GM21528 (cell line): ENCODE measurements around the gene STRBP.
"Not testable (repeated sequence)": the region's sequence is repeated elsewhere in the genome, so short reads cannot be mapped to it uniquely, and the experiment has no call there.

Experiments used
- ATAC-seq: cut with Tn5 transposase; IDR thresholded peaks from one replicate; pipeline ENCODE4 v1.9.1; 2021; ENCODE audit warnings: mild to moderate bottlenecking, moderate library complexity; ENCODE audit not compliant: unreplicated experiment, low FRiP score

The STRBP gene

DNA sequence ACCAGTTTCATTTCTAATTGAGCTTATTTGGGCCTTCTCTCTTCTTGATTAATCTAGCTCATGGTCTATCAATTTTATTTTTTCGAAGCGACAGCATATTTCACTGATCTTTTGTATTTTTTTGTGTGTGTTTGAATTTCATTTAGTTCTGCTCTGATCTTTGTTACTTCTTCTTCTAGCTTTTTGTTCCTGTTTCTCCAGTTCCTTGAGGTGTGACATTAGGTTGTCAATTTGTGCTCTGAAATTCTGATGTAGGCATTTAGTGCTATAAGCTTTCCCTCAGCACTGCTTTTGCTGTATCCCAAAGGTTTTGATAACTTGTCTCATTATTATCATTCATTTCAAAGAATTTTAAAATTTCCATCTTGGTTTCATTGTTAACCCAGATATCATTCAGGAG, 67.3 kb downstream of the STRBP start:
- no peak for ATAC-seq

DNA sequence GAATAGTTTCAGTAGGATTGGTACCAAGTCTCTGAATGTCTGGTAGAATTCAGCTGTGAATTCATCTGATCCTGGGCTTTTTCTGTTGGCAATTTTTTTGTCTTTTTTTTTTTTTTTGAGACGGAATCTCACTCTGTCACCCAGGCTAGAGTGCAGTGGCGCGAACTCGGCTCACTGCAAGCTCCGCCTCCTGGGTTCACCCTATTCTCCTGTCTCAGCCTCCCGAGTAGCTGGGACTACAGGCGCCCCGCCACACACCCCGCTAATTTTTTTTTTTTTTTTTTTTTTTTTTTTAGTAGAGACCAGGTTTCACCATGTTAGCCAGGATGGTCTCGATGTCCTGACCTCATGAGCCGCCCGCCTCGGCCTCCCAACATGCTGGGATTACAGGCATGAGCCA, 67.9 kb downstream of the STRBP start:
- ATAC-seq = not testable (repeated sequence)

DNA sequence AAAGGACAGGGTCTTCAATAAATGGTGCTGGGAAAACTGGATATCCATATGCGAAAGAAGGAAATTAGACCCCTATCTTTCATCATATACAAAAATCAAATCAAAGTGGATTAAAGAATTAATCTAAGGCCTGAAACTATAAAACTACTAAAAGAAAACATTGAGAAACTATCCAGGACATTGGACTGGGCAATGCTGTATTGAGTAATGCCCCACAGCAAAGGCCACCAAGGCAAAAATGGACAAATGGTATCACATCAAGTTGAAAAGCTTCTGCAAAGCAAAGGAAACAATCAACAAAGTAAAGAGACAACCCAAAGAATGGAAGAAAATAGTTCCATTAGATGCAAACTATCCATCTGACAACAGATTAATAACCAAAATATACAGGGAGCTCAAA, 72.3 kb downstream of the STRBP start:
- no peak for ATAC-seq

DNA sequence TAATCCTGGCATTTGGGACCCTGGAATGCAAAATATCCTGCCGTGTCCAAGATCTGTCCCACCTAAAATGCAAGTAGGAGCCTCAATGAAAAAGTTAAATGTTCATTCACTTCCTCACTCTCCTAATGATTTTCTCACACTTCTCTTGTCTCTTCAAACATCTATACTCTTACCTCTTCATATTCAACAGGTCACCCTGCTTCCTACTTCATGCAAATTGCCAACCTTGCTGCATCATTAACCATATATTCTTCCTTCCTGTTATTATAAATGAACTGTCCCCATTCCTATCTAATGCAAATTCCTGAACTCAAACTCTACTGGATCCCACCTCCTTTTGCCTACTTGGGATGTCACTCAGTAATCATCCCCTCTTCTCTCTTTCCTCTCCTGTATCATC, 74.4 kb downstream of the STRBP start:
- ATAC-seq = no peak

DNA sequence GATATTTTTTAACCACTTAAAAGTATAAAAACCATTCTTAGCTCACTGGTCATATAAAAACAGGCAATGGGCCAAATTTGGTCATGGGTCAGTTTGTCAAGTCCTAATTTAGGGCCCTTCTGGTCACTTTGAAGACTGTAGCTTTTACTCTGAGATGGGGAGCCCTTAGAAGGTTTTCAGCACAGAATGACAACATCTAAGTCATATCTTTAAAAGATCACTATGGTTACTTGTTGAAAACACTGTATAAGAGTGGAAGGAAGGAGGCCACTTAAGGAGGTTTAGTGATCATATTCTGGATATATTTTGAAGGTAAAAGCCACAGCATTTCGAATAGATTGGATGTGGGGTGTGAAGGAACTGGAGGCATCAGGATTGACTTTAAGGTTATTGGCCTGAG, 76.7 kb downstream of the STRBP start:
- ATAC-seq = no peak

DNA sequence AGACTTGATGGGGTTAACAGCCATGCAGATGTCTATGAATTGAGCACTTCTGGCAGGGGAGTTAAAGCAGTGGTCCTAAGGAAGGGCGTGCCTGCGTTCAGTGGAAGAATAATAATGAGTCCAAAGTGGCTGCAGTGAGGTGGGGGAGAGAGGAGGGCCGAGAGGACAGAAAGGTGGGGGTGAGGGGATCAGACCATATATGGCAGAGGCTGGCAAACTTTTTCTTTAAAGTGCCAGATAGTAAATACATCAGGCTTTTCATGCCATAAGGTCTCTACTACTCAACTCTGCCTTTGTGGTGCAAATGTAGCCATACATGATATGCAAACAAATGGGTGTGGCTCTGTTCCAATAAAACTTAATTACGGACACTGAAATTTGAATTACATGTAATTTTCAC, 77.1 kb downstream of the STRBP start:
- no peak for ATAC-seq

DNA sequence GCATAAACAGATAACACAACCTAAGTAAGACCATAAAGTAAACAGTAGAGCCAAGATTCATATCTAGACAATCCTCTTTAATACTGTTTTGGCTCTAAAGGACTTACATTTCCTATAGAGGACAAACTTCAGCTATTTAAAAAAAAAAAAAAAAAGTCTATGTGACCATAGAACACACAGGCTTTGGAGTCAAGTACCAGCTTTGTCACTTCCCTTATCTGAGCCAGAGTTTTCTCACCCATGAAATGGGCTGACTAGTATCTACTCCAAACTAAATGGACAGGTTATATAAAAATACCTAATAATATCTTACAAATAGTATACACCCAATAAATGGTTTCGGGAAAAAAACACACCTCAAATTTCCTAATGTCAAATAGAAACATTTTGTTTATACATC, 81.3 kb downstream of the STRBP start:
- no peak for ATAC-seq

DNA sequence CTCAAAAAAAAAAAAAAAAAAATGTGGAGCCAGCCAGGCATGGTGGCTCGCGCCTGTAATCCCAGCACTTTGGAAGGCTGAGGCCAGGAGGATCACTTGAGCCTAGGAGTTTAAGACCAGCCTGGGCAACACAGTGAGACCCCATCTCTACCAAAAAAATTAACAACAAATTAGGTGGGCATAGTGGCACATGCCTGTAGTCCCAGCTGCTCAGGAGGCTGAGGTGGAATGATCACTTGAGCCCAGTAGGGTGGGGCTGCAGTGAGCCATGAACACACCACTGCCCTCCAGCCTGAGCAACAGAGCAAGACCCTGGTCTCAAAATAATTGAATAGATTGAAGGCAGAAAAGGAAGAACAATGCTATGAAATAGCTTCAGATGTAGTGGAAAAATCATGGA, 82.4 kb downstream of the STRBP start:
- ATAC-seq = not testable (repeated sequence)

DNA sequence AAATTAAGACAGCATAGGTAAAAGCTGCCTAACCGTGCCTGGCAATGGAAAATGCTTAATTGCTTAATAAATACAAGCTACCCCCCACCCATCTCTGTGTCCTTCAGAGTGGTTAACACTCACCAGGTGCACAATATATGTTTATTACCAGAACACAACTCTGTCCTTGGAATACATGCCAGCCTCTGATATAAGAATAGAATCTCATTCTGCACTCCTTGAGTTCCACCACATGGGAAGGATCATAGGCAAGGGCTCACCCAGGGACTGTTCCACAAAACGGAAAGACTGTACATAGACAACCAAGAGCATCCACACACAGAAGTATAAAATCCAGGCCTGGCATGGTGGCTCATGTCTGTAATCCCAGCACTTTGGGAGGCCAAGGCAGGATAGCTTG, 91.4 kb downstream of the STRBP start:
- no peak for ATAC-seq

DNA sequence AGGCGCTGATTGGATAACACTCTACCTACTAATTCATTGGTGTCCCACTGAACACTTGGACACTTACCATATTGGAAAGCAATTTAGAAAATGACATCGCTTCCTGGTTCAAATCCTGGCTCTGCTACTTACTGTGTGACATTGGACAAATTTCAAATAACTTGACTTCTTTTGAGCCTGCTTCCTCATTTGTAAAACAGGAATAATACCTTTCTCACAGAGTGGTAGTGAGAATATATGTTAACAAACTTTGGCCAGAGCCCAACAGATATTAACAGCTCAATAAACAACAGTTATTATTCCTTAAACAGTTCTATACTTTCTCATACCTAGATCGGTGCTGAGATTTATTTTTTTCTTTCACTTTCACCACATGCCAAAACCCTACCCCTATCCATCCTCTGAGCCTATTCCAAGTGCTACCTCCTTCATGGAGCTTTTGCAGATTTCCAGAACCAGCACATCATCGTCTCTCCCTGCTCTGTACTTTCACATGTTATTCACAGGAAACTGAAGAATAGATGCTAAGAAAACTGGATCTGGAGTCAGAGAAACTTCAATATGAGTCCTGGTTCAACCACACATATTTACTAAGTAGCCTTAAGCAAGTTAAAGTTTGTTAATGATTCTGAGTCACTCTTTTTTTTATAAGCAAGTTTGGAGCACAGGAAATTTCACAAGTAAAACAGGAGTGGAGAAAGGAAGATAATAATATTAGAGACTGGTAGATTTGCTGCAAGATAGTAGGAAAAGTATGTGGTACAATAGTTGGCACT, 92.3 kb downstream of the STRBP start:
- no peak for ATAC-seq

DNA sequence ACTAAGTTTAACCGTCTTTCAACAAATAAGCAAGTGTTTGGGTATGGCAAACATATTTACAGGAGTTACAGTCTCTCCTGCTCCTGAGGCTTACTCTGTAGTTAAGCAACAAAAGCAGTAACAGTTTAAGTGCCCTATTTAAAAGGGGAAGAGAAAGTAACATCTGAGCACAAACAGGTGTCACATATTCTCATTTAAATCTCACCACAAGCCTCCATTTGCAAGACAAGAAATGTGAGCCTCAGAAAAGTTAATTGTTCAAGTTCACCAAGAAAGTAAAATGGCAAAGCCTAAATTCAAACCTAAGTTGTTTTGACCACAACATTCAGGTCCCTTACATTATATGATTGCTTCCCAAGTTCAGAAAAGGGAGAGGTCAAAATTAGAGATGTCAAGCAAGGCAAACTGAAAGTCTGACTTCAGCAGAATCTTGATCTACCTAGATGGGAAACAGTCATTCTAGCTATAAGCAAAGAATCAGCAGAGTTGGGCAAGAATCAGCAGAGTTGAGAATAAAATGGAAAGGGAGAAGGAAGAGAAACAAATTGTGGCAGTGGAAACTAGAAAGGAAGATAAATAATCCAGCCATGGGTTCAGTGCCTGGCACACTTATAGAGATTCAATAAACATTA, 93.4 kb downstream of the STRBP start:
- ATAC-seq = peak; percentile 92

DNA sequence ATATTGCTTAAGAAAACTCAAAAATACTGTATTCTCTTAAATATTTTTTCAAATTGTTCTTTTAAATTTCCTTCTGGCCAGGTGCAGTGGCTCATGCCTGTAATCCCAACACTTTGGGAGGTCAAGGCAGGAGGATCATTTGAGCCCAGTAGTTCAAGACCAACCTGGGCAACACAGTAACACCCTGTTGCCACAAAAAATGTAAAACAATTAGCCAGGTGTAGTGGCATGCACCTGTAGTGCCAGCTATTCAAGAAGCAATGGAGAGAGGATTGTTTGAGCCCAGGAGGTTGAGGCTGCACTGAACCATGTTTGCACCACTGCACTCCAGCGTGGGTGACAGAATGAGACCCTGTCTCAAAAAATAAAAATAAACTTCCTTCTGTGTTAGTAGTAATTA, 94.3 kb downstream of the STRBP start:
- ATAC-seq = no peak

DNA sequence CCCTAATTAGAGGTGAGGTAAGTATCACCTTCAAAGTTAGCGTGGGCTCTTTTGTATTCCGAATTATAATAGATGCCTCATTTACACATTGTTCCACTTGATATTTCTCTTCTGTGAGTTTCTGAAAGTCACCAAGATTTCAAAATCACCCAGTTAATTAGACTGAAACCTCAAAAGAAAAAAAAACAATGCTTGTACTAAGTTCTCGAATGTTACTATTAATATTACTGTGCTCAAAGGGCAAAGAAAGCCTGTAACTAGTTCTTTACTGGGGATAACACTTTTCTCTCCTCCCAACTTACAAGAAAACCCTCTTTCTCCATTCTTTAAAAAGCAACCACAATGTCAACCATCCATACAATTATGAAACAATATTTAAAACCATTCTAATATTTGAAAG, 98.5 kb downstream of the STRBP start:
- ATAC-seq = no peak

DNA sequence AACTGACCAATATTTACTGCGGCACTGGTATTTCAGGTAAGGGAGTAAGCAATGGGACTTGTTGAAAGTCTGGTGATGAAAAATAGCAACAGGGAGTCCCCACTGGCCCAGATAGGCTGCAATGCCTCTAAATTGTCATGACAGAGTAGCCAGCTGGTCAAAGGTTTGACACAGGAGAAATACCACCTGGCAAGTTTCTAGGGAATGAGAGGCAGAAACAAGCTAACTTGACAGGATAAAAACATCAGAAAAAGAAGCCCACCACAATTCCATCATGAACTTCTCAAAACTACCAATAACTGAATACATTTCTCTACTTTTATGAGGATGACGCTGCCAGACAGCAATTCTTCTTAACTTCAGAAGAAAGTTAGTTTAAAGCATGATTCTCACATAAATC, 99.8 kb downstream of the STRBP start:
- no peak for ATAC-seq

DNA sequence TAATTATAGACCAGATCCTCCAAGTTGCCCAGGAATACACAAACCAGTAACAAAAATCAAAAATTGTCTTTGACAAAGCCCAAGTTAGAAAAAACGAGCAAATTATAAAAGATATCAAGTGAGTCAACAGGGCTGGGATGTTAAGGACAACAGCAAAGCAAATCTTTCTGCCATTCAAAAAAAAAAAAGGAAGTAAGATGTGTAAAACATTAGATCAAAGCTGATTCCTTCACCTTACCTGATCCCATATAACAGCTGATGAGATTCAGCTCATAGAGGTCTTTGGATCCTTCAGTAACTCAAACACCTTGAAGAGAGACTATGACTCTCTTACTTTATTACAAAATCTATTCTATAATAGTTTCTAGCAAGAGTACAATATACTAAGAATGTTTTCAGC, 100.9 kb downstream of the STRBP start:
- ATAC-seq = no peak

DNA sequence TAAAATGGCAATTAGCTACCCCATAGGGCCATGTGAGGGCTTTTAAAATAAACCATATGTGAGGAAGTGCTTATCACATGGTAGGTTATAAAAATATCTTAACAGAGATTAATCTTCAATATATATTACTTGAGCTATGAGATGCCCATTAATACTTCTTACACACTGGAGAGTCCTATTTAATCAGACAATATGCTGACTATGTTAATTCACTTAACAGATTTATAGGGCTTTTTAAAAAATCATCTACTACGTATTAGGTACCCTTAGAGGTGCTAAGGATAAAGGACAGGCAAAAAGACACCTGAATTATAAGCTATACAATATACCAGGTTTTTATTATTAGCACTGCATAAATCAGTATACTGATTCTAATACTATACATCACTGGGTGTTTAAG, 102.6 kb downstream of the STRBP start:
- ATAC-seq = no peak

DNA sequence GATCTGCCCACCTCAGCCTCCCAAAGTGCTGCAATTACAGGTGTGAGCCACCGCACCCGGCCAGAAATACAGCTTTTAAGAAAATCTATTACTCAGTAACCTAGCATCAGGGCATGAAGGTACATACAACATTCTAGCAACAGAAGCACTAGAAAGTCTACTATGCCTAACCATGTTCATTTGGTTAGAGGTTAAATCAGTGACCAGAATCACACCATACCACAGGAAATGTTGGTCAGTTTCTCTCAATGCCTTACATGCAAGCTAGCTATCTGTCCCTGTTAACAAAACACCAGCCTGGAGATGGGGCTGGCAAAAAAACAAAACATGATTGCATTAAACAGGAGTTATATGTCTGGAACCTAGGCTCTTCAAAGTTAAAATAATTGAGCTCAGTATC, 104.1 kb downstream of the STRBP start:
- no peak for ATAC-seq

DNA sequence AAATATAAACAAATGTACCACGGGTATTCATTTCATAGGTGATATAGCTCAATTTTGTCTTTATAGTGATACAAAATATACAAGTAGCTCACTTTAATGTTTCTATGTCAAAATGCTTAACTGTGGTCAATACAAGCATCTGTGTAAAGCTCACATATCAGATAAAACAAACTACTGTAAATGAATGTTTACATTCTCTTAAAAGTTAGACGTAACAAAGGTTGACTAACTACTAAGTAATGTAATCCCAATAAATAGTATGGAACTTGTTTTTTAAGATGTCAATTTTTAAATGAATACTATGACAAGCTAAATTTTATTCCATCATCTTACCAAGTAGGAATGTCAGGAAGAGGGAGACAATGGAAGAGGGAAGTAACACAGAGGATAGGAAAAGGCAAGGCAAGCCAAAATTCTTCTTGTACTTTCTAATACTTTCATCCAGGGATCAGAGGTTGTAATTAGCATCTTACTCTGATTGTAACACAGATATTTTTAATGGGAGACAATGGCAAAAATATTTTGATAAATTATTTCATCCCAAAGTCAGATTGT, 105.5 kb downstream of the STRBP start:
- no peak for ATAC-seq

DNA sequence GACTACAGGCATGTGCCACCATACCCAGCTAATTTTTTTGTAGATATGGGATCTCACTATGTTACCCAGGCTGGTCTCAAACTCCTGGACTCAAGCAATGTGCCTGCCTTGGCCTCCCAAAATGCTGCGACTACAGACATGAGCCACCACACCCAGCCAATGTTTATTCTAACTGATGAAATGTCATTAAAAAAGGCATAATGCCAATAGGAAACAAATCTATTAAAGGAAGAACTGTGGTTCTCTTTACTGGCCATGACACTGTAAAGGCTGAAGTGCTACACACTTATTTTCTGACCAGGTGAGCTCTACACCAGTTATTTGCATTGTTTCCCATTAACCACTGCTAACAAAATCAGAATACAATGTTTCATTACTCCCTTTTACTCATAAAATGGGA, 106.0 kb downstream of the STRBP start:
- no peak for ATAC-seq

DNA sequence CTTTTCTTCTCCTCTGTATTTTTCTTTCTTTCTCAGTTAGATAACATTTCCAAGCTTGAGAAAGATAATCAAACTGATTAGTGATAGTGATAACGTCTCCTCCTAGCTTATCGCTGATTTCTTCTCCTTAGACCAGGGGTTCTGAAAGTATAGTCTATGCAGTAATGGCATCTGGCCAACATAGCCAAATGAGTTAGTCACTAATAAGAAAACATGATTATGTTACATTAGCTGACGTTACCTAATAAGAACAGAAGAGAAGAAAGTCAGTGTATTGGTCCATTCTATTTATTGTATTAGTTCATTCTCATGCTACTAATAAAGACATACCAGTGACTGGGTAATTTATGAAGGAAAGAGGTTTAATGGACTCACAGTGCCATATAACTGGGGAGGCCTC, 111.2 kb downstream of the STRBP start:
- ATAC-seq = no peak

DNA sequence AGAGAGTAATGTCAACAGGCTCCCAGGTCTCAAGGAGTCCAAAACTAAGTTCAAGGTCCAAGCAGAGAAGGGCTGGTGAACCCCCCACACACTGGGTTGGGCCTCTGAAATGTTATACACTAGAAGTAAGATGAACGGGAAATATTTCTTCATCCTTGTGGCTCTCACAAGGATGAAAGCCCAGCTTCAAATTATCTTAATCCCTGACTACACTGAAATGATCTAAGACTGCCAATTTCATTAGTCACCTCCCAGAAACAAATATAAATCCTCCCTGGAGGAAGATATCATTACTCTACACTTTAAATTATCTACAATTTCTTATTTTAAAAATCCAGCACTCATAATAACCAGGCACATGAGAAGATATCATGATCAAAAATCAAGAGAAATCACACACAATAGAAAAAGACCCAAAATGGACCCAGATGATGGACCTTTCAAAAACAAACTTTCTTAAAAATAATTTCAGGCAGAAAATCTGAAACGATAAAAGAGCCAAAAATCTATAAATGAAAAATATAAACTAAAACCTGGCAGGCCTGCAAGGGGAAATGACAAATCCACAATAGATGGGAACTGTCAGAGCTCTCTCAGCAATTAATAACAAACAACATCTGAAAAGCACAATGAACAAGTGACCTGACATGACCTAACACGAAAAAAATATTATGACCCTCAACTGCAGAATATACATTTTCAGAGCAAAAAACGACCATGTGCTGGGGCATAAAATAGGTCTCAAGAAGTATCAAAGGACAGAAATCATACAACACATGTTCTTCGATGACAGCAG, 117.5 kb downstream of the STRBP start:
- no peak for ATAC-seq
